ENCODE data around the gene HAUS7.

Gene HAUS7

DNA sequence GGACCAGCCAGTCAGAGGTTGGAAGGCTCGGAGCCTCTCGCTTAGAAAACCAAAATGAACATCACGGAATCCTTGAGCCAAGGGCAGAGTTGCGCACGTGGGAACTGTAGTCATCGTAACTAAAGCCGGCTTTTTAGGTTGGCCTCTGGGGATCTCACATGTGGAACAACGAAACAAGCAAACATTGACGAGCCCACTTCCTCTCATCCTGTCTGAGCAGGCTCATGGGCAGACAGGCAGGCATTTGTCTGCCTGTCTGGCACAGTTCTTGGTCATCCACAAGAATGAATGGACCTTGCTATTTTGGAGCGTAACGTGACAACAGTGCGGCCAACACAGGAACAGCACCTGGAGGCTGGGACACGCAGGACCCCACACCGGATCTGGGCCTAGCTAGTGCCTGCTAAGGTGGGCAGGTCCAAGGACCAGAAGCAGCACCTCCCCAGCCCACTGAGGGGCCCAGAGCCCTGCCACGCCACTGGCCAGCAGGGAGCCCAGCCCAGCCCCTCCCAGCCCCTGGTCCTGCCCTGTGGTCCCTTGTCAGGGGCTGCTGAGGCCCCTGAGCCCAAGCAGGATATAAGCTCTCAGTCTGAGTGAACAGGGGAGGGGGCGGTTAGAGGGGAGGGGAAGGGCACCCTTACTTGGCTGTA is 15.3 kb downstream of the HAUS7 start:
- DNase-seq (ENCODE audit: low spot score) = no peak

DNA sequence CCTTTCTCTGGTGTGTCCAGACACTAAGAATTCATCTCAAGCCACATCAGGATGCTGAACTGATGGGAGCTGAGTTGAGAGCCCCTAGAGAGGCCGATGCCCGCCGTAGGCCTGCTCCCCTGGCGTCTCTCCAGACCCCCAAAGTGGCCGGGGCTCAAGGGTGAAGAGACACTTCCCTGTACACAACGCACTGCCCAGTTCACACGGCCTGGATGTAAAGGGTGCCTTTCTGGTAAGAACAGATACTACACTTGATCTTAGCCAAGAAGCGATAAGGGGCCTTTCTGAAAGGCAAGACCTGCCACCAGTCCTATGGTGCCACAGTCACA is 19.5 kb downstream of the HAUS7 start:
- no peak for DNase-seq (ENCODE audit: low spot score)

DNA sequence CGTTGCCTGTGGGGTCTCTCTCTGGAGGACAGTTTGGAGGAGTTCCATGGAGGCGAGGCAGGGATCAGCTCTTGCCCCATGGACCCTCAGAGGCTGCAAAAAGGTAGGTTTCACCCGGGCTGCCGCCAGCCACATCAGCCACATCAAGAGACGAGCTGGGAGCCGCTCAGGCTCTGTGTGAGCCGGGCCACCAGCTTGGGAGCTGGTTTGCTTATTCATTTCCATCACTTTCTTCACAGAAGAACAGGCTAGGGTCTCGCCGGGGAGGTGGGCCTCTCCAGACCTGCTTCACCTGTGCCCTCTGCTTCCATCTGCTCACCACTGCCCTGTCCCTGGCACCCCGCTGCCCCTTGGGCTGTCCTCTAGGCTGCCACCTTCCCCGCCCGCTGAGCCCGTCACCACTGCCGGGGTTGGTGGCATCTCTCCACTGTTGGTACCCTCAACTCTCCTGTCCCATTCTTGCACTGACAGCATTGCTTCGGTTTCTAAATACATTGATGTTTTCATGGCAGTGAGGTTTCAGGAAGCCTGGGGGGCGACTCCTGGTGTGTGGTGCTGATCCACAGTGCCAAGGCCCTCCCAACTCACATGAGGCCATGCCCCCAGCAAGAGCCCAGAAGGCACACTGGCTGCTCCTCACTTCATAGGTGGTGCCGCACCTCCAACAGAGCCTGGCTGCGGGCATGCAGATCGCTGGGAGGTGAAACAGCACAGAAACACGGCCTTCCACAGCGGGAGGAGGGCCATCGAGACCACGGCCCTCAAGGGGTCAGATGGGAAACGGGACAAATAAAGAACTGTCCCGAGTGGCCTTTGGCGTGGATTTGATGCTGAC is 20.0 kb downstream of the HAUS7 start:
- DNase-seq (ENCODE audit: low spot score) = no peak

DNA sequence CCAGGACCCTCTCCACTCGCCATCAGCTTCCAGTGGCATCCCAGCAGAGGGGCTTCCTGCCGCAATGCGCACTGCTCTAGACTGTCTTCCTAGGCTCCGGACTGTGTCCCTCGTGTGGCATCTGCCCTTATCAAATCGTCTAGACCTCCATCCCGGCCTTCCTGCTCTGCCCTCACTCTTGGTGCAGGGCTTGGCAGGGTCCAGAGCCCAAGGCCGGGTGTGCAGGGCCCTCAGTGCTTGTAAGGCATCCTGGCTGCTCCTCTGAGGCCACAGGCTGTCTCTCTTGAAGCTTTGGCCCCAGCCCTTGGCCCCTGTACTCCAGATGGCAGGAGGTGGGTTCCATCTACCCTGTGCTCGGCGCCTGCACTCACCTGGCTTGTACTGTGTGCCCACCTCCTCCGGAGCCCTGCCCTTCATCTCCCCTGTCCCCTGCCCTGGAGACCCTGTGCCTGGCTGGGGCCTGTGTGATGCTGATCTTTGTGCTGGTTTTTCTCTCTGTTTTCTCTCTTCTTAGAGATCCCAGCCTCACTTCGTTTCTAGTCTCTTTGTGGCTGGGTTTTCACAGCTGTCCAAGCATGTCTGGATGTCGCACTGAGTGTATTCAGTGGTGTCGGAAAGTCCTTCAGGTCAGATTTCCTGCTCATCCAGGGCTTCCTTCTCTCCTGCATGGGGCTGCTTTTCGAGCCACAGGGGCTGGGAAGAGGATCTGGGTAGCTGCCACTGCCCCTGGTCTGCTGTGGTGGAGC is 20.8 kb downstream of the HAUS7 start:
- DNase-seq (ENCODE audit: low spot score) = no peak

DNA sequence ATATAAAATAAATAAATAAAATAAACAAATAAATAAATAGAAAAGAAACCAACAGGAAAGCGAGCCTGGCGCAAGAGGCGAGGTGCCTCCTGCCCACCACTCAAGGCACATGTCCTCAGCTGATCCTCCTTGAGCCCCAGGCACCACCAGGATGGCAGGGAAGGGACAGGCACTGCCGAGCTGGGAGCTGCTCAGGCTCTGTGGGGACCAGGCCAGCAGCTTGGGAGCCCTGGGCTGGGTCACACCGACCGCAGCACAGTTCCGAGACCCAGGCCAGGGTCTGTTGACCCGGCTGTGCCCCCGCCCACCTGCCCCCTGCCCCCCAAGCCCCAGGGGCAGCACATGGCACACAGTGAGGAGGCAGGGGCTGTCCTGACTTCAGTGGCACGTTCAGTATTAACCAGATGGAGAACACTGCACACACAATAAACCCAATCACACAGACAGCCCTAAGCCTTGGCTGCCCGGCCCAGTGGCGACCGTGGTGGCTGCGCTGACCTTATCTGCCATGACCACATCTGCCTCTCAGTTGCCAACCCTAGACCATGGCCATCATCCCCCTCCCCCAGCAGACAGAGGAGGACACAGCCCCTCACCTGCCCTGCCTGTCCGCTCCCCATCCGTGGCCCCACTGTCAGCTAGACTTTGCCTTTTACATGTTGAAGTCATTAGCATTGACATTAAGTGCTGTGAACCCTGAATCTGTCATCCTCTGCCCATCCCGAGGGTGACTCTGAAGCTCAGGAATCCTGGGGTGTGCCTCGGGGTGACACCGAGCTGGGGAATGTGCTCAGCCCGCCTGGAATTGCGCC is 21.6 kb downstream of the HAUS7 start:
- no peak for DNase-seq (ENCODE audit: low spot score)

DNA sequence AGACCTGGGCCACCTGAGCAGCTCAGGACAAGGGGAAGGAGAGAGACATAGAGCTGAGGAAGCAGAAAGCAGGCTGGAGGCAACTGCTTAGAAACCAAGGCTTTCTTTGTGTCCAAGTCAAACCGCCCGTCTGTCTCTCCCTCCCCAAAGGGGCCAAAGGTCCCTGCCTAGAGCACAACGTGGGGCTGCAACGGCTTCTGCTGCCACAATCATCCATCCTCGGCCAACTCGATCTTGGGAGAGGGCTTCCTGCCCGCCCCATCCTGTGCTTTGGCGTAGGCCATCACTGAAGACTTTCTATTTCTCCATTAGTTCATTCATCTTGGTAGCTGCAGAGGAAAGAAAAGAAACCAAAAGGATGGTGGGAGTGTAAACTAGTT is 22.8 kb downstream of the HAUS7 start:
- DNase-seq (ENCODE audit: low spot score) = no peak

DNA sequence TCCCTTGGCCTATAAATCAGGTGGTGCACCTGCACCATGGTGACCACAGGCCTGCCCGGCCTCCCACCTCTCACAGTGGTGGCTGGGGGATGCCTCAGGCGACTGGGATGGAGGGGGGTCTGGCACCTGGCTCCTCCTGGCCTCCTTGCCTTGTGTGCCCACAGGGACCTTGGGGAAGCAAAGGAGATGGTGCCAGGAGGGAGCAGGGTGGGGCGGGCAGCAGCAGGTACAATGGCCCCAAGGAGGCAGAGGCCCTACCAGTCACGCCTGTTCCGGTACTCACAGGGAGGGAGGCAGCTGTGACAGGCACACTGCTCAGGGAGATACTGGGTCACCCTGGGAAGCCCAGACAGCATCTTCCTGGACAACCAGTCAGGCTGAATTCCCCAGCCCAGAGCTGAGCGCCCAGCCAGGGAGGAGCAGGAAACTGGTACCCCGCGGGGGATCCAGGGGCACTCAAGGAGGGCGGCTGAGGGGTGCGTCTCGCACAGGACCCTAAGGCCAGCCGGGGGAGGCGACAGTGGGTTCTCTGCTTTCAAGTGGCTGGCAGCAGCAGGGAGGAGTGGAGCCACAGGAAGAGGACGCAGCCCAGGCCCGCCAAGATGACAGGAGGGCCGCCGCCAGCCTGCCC is 23.3 kb downstream of the HAUS7 start:
- DNase-seq (ENCODE audit: low spot score) = no peak

DNA sequence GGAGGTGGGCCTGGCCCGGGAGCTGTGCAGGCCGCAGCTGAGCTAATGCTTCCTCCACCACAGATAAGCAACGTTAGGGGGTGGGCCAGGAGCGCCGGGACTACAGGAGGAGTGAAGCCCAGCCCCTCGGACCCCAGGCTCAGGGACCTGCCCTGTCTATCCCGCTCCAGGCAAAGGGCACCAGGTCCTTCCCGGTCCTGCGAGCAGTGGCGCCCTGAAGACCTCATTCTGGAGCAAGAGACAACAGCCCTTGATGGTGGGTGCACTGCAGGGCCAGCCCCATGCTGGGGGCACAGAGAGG is 23.8 kb downstream of the HAUS7 start:
- DNase-seq (ENCODE audit: low spot score) = no peak

DNA sequence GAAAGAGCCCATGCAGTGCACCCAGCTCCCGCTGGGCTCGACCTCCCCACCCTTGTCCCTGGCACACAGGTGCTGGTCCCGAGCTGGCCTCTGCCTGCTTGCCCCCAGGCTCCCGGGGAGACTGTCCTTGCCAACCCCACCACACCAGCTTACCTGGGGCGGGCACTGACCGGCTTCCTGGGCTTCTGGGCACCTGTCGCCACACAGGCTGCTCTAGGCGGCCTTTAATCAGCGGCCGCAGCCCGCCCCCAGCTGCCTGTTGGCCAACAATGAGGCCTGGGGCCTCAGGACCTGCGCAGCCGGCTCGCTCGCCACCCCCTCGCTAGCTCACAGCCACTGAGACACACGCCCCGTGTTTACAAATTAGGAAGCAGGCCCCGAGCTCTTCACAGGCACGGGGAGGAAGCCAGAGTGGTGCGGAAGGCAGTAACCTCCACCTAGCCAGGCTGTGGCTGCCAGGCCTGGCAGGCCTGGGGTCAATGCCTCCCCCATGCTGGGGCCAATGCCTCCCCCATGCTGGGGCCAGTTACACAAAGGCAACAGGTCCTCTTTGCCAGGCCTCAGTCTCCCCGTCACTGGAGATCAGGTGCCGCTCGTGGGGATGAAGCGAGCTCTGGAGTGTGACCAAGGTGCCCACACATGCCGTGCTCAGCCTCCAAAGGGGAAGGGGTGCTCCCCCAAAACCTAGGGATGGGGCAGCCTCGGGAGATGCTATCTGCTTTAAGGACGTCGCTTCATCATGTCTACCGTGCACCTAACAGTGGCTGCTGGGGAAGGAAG is 24.3 kb downstream of the HAUS7 start, which contains the start of gene TREX2:
TREX2 (minus strand) TSS at position 201 of the 780 bp plus-strand sequence. CDS start 626 bp downstream, outside the sequence.
- no peak for DNase-seq (ENCODE audit: low spot score)

DNA sequence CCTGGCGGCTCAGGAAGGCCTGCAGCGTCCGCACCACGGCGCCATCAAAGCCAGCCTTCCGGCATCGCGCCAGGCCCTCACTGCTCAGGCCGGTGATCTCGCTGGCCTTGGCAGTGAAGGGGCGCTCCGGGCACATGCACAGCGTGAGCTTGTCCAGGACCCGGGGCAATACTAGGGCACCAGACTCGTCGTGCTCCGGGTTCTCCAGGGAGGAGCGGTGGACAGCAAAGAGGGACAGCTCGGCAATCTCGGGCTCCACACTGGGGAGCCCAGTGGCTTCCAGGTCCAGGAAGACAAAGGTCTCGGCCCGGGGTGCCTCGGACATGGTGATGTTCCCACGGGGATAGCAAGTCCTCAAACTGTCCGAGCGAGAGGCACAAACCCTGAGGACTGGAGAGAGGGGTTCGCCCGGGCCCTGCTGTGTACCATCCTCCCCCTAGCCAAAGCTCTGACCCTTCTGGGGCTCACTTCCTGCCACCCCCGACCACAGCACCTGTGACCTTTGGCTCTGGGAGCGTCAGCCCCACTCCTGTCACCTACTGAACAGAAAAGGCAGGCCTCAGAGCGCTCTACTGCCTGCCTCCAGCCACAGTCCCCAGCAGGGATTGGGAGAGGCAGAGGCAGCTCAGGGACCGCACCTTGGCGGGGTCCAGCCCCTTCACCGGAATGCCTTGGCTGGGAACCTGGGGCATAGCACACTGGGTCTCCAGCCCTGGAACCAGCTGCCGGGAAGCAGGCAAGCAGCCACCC is 25.1 kb downstream of the HAUS7 start:
- DNase-seq (ENCODE audit: low spot score) = no peak

DNA sequence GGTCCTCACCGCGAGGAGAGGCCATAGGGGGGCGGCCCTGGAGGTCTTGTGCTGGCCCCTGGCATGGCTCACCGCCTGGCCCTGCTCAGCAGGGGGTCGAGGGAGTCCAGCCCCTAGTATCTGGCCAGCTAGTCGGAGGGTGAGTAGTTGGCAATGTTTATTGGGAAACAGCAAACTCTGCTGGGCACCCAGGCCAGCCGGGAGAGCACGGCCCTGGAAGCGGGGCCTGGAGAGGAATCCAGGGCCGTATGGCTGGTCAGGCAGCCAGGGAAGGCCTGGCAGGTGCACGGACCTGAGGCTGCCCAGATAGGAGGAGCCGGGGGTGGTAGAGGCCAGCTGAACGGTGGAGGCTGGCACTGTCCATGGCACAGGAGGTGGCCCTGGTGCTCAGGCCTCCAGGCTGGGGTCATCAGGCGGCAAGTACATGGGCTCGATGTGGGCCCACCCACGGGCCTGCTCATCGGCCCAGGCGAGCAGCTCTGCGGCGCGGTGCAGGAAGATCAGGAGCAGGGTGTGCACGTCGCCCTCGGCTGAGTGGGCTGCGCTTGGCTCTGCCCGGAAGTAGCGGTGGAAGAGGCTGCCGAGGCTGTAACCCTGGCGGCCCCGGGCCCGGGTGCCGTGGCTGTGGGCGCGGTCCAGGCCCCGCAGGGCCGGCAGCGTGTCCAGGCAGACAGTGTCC is 25.9 kb downstream of the HAUS7 start:
- DNase-seq (ENCODE audit: low spot score) = no peak

DNA sequence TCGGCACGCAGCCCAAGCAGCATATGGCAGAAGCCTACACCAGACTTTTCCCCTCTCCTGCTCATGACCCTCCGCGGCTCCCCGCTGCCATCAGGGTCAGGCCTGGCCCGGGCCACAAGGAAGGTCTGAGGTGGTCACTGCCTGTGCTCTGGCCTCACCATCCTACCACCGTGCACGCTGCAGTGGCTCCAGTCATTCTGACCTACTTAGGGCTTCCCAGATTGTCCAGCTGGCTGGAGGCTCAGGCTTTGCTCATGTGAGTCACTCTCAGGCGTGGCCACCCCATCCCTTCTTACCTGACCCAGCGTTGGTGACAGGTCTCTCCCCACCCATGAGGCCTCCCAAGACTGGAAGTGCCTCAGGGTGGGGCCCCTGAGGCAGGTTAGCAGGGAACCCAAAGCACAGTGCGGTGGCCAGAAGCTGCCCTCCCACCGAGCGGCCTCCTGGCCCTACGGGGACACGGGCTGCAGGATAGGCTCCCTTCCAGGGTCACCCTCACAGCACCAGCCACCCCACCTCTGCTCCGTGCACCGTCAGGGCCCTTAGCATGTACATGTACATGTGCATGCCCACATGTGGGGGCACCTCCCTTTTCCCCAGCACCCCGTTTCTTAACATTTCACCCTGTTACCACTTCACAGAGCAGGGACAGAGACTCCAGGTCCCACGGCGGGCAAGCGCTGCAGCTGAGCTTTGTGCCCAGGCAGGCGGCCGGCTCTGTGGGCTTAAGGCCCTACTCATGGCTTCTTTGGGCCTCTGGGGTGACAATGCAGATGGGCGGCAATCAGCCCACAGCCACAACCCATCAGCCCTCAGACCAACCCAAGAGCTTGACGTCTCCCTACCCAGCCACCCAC is 26.7 kb downstream of the HAUS7 start:
- DNase-seq (ENCODE audit: low spot score) = no peak

DNA sequence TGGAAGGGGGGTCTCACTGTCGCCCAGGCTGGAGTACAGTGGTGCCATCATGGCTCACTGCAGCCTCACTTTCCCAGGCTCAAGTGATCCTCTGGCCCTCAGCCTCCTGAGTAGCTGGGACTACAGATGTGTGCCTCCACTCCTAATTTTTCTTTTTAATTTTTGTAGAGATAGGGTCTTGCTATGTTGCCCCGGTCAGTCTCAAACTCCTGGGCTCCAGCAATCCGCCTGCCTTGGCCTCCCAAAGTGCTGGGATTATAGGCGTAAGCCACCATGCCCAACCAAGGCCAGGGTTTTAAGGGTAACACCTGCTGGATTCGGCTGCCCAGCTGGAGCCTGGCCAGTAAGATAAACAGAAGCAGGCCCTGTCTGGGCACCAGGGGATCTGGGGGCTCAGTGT is 27.9 kb downstream of the HAUS7 start:
- DNase-seq (ENCODE audit: low spot score) = no peak

DNA sequence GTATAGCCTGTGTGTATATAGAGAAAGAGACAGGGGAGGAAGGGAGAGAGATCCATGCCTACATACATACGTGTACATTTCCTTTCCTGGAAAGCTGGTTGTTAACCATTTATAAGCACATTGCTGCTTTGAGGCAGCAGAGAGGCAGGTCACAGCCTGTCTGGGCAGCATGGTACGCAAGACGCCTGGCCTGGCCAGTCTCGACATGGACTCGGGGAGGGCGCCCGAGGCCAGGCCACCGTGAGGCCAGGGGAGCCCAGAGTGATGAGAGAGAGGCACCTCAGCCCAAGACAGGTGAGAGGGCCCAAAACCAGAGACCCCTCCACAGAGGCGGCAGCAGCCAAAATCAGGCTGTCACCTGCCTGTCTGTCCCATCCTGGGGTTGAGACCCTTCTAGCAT is 28.4 kb downstream of the HAUS7 start:
- DNase-seq (ENCODE audit: low spot score) = no peak

DNA sequence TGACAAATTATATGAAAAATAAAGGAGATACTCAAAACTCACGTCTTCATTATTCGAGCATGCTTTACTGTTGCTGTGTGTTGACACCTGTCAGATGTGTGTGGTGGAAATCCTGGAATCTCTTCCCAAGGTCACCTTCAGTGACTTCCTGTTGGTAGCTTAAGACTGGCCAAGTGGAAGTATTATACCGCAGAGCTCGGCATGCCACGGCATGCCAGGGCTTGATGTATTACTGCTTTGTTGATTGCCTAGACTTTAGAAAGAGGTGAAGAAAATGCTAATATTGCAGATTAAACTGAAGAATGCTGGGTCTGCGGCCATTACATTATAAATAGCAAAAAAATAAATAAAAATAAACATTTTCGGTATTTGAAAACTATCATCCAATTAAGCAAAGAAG is 29.1 kb downstream of the HAUS7 start:
- DNase-seq (ENCODE audit: low spot score) = no peak

DNA sequence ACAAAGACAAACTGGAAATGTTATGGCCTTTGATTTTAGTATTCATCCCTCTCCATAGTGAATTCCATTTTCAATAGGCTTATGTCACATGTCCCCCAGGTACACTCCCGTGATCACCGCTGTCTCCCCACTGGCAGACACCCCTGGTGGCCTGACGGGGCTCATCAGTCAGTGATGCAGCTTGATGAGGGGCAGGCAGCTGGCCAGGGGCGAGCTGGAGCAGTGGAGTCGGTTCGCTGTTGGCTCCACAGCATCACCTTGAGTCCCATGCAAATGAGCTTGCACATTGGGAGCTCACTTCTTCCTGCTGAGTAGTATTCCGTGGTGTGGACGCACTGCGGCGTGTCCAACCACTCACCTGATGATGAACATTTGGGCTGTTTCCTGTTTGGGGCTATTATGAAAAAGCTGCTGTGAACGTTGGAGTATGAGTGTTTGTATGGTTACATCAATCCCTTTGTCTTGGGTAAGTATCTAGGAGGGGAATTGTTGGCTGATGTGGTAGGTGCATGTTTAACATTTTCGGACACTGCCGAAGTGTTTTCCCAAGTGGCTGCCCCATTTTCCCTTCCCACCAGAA is 29.7 kb downstream of the HAUS7 start:
- no peak for DNase-seq (ENCODE audit: low spot score)

DNA sequence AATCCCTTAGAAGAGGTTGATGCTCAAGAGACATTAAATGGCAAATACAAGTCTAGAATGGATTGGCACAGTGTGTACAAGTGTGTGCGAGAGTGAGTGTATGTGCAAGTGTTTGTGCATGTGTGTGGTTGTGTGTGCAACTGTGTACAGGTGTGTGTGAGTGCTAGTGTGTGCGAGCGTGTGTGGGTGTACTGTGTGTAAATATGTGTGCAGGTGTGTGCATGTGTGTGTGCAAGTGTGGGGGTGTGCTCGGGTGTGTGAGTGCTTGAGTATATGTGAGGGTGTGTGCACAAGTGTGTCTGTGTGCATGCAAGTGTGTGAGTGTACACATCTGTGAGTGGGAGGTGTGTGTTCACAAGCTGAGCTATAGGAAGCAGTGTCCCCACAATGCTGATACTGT is 30.4 kb downstream of the HAUS7 start:
- no peak for DNase-seq (ENCODE audit: low spot score)

DNA sequence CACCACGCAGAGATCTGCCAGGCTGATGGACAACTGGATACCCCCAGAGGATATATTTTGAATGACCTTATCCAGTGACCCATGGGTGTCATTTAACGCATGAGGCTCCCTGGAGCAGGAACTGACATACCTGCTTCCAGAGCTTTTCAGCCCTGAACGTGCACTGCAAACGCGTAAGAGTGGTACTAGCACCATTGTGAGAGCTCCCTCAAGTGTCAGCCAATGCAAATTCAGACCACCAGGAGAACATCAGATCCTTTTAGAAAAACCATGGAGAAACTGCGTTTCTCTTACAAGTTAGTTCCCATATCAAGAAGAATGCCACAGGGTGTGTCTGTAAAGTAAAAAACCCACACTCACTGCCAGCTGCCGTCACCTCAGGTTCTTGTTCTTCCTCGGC is 31.8 kb downstream of the HAUS7 start:
- no peak for DNase-seq (ENCODE audit: low spot score)

DNA sequence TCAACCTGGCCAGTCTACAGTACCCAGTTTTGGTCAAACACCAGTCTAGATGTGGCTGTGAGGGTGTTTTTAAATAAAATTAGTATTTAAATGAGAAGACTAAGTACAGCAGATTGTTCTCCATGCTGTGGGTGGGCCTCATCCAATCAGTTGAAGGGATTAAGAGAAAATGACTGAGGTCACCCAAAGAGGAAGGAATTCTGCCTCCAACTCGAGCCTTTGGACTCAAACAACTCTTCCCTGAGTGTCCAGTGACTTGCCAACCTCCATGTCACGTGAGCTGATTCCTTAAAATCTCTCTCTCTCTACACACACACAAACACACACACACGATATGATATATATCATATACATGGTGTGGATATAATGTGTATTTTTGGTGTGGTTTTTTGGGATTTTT is 34.5 kb downstream of the HAUS7 start:
- DNase-seq (ENCODE audit: low spot score) = no peak
